Right lung (tissue), 5 donors: Measurements from ENCODE around the gene SPATA21. TPM values are rescaled to one million over a fixed set of nuclear protein-coding genes. Genes with fewer than 3 reads are reported as not detected.
A peak's percentile ranks its signal among the peaks of the same experiment; 100 is the strongest.

ENCODE experiments used
- DNase-seq, 2 donors: peaks; one replicate each; pipeline ENCODE4 v3.0.0-alpha.2; 2013
- polyA plus RNA-seq, 5 donors: library from polyadenylated mRNA; unstranded; fragments of 120-200 nt; gene quantifications; one replicate each; pipeline versions ENCODE4 v1.2.1 to v1.2.3, GENCODE V29; 2013; ENCODE audit warnings: inconsistent platforms in 1 of 5, low replicate concordance in 1 of 5; ENCODE audit not compliant: insufficient read length in 5 of 5, insufficient read depth in 1 of 5

Gene SPATA21
- polyA plus RNA-seq, 5 donors = 0.08 to 0.50 (median 0.33) TPM

- no peak for DNase-seq
These were observed 16.0 kb downstream of the SPATA21 start for GRCh38 chr1:16421201-16421600.

- no peak for DNase-seq
These were observed 16.7 kb downstream of the SPATA21 start for GRCh38 chr1:16420424-16421118.

- DNase-seq = no peak
These were observed 18.3 kb downstream of the SPATA21 start for GRCh38 chr1:16418823-16419425.

- no peak for DNase-seq
These were observed 24.0 kb downstream of the SPATA21 start for GRCh38 chr1:16413191-16413590.

GRCh38 chr1:16410803-16411202 is 26.4 kb downstream of the SPATA21 start:
- DNase-seq = no peak

GRCh38 chr1:16409536-16410152 is 27.6 kb downstream of the SPATA21 start:
- DNase-seq = no peak

- no peak for DNase-seq
These were observed 30.4 kb downstream of the SPATA21 start for GRCh38 chr1:16406868-16407267.

GRCh38 chr1:16405441-16405840 is 31.8 kb downstream of the SPATA21 start:
- DNase-seq = no peak

- DNase-seq = no peak
These were observed 34.5 kb downstream of the SPATA21 start for GRCh38 chr1:16402742-16403141.

- no peak for DNase-seq
These were observed 38.8 kb downstream of the SPATA21 start for GRCh38 chr1:16398371-16398953.

GRCh38 chr1:16397120-16397519 is 40.1 kb downstream of the SPATA21 start:
- DNase-seq = no peak

GRCh38 chr1:16396591-16396990 is 40.6 kb downstream of the SPATA21 start:
- no peak for DNase-seq

GRCh38 chr1:16394977-16395376 is 42.2 kb downstream of the SPATA21 start:
- no peak for DNase-seq

GRCh38 chr1:16393570-16394521 is 43.4 kb downstream of the SPATA21 start:
- no peak for DNase-seq

GRCh38 chr1:16392740-16393569 is 44.3 kb downstream of the SPATA21 start:
- DNase-seq = no peak

- no peak for DNase-seq
These were observed 45.8 kb downstream of the SPATA21 start for GRCh38 chr1:16391411-16391810.

- DNase-seq = peak; percentile 57
These were observed 49.7 kb downstream of the SPATA21 start for GRCh38 chr1:16387201-16388188.

GRCh38 chr1:16386454-16387113 is 50.6 kb downstream of the SPATA21 start:
- DNase-seq = no peak
